HG02571 (cell line): ENCODE measurements around the gene RORC.
"Not testable (repeated sequence)": the region's sequence is repeated elsewhere in the genome, so short reads cannot be mapped to it uniquely, and the experiment has no call there.

Experiments used
- ATAC-seq: cut with Tn5 transposase; IDR thresholded peaks from one replicate; pipeline ENCODE4 v1.9.1; 2021; ENCODE audit warnings: mild to moderate bottlenecking, moderate library complexity; ENCODE audit not compliant: unreplicated experiment

Gene RORC

GRCh38 chr1:151831605-151832004, at the start of gene RORC:
Gene RORC (minus strand): TSS chr1:151831802. CDS start chr1:151831764, 38 bp downstream.
- ATAC-seq = no peak

- no peak for ATAC-seq
Measured at GRCh38 chr1:151875419-151876097, 44.0 kb upstream of the RORC start.

GRCh38 chr1:151872776-151873175, 41.2 kb upstream of the RORC start:
- not testable (repeated sequence) for ATAC-seq

- ATAC-seq = no peak
Measured at GRCh38 chr1:151871284-151872030, 39.9 kb upstream of the RORC start.

GRCh38 chr1:151868486-151868885, 36.9 kb upstream of the RORC start:
- no peak for ATAC-seq

GRCh38 chr1:151867765-151868411, 36.3 kb upstream of the RORC start:
- ATAC-seq = no peak

- ATAC-seq = no peak
Measured at GRCh38 chr1:151867321-151867720, 35.7 kb upstream of the RORC start.

- ATAC-seq = no peak
Measured at GRCh38 chr1:151864411-151864810, 32.8 kb upstream of the RORC start.

- ATAC-seq = no peak
Measured at GRCh38 chr1:151862604-151863003, 31.0 kb upstream of the RORC start.

GRCh38 chr1:151860504-151861187, 29.0 kb upstream of the RORC start:
- ATAC-seq = no peak

GRCh38 chr1:151859891-151860293, 28.3 kb upstream of the RORC start:
- no peak for ATAC-seq

- ATAC-seq = no peak
Measured at GRCh38 chr1:151858886-151859665, 27.5 kb upstream of the RORC start.

GRCh38 chr1:151858030-151858746, 26.6 kb upstream of the RORC start:
- ATAC-seq = no peak

GRCh38 chr1:151855933-151856332, 24.3 kb upstream of the RORC start:
- no peak for ATAC-seq

GRCh38 chr1:151855516-151855915, 23.9 kb upstream of the RORC start:
- ATAC-seq = not testable (repeated sequence)

GRCh38 chr1:151854658-151855057, 23.1 kb upstream of the RORC start:
- no peak for ATAC-seq

- no peak for ATAC-seq
Measured at GRCh38 chr1:151853411-151853943, 21.9 kb upstream of the RORC start, which contains the start of gene THEM5. Gene THEM5 (minus strand): TSS chr1:151853712. CDS start chr1:151853565, 147 bp downstream.

- ATAC-seq = no peak
Measured at GRCh38 chr1:151852733-151853132, 21.1 kb upstream of the RORC start.

- ATAC-seq = no peak
Measured at GRCh38 chr1:151851886-151852285, 20.3 kb upstream of the RORC start.
